ENCODE data around the gene GABRG3.

GABRG3 gene

GRCh38 chr15:27532358-27532757 lies 561.4 kb downstream of the GABRG3 start:
- DNase-seq, result no peak

- no peak for DNase-seq
Measured at GRCh38 chr15:27535445-27536129, 564.6 kb downstream of the GABRG3 start.

- peak; percentile 92 for DNase-seq
Measured at GRCh38 chr15:27538325-27538724, 567.3 kb downstream of the GABRG3 start.

GRCh38 chr15:27541581-27541980 lies 570.6 kb downstream of the GABRG3 start:
- no peak for DNase-seq

DNA sequence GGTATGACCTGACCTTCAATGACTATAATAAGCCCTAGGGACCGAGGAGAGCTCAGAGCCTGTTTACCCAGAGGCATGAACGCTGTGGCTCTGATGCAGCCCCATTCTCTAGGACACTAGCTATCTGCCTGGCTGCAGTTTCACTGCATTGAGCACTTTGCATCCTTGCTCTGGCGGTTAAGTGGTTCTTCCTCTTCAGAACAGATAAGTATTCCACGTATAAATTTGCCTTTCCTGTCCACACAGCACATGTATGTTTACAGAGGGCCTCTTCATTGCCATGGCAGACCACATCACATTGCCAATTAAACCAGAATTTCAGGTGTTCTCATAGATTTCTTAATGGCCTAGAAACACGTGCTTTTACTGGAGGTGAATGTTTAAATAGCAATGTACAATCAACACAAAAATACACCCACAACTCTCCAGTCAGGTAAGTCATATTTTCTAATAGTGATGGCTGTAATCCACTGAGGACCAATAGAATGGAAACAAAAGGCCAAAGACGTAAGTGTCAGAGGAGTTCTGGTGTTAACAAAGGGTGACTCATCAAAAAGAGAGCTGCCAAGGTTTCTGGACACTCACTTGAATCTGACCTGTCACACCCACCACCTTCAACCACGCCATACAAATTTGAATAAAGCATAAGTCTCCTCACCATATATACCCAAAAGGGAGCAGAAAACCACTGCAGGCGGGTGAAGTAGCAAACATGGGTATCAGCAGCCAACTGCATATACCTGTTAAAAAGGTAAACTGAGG lies 574.7 kb downstream of the GABRG3 start:
- no peak for DNase-seq

- no peak for DNase-seq
Measured at GRCh38 chr15:27549746-27550145, 578.8 kb downstream of the GABRG3 start.

GRCh38 chr15:27550635-27551034 lies 579.7 kb downstream of the GABRG3 start:
- no peak for DNase-seq

DNA sequence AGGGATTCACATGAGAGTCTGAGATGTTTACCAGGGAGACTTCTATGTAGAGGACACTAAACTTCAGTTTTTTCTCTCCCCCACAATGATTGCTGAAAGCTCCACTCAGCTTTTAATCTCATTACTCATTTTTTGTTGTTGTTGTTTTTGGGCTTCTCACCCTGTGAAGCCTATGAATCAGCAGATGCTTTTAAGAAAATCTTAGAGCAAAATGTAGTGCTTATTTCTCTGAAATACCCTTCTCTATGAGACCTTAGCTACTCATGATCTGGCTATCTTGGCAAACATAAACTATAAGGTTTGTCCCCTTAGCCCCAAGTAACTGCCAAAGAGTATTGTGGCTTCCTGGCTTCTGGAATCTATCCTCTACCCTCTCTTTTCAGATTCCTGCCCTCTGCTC lies 590.8 kb downstream of the GABRG3 start:
- DNase-seq, result no peak

- DNase-seq, result no peak
Measured at GRCh38 chr15:27563765-27564370, 592.9 kb downstream of the GABRG3 start.

GRCh38 chr15:27564656-27565055 lies 593.7 kb downstream of the GABRG3 start:
- no peak for DNase-seq

DNA sequence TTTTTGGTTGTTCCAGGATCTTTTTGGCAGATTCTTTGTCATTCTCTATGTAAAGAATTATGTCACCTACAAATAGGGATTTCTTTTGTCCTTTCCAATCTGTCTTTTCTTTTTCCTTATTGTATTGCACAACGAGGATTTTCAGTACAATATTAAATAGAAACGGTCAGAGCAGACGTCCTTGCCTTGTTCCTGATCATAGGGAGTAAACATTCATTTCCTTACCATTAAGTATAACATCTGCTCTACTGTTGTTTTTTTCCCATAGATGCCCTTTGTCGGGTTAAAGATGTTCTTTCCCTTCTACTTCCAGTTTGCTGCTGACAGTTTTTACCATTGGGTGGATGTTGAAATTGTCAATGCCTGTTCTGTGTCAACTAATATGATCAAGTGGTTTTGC lies 599.8 kb downstream of the GABRG3 start:
- DNase-seq, result no peak

DNA sequence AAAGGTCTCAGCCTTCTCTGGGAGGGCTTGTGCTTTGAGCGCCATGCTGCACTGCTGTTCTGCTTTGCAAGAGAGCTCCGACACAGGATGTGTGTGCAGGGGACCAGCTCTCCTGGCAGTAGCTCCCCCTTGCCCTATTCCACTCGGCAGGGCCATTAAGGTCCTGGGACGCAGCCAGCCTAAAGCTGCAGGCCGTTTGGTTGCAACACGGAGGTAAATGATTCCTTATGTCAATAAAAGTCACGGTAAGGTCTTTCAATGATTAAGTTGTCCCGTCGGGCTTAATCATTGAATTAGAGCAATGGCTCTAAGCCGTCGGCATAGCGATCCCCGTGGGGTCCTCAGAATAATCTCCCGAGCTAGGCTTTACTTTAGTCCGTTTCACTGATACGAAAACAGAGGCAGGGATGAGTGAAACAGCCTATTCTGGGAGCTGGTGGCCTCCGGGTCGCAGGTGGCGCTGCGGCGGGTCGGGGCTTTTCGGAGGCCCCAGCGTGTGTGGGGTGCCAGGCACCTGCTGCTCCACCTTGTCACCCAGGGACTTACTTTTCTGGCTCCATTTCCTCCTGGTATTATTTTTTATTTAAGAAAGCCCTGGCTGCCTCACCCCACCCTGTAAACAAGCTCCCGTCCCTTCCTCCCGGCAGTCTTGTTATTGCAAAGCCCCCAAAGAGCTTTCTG lies 603.0 kb downstream of the GABRG3 start:
- no peak for DNase-seq

DNA sequence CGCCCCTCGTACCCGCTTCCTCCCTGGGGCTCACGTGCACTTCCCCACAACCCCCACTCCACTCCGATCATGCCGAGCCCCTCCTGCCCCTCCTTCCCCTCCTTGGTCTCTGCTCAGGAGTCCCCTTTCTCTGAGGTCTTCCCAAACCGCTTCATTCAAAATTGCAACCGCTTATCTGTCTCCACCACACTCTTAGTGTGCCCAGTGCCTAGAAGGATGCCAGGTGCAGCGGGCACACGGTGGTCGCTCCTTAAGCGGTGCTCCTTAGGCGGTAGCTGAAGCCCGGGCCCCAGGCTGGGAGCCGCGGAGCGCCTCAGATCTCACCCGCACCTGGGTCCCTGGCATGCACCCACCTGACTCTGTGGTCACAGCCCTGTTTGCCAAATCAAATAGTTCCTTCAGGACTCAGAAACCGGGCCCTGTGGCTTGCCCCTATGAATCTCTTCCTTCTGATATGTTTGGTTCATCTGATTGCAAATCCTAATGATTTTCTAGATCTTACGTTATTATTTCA lies 603.6 kb downstream of the GABRG3 start:
- DNase-seq, result no peak

GRCh38 chr15:27575521-27575920 lies 604.5 kb downstream of the GABRG3 start:
- no peak for DNase-seq

GRCh38 chr15:27576576-27576975 lies 605.6 kb downstream of the GABRG3 start:
- DNase-seq, result no peak

DNA sequence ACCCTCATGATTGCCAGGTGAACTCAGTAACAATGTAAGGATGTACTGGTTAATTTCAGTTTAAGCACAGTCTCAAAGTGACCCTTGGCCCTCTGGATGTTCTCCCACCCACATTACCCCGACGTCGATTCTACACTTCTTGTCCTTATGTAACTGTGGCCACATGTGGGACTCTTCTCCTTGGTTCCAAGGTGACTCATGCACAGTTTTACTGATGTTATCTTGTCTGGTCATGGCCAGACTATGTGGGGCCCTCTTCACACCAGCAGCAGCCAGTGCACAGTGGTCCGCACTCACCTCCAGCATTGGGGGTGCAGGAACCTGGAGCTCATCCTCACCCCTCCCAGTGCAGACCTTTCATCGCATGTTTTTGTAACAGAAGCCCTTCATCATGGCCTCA lies 608.8 kb downstream of the GABRG3 start:
- no peak for DNase-seq

DNA sequence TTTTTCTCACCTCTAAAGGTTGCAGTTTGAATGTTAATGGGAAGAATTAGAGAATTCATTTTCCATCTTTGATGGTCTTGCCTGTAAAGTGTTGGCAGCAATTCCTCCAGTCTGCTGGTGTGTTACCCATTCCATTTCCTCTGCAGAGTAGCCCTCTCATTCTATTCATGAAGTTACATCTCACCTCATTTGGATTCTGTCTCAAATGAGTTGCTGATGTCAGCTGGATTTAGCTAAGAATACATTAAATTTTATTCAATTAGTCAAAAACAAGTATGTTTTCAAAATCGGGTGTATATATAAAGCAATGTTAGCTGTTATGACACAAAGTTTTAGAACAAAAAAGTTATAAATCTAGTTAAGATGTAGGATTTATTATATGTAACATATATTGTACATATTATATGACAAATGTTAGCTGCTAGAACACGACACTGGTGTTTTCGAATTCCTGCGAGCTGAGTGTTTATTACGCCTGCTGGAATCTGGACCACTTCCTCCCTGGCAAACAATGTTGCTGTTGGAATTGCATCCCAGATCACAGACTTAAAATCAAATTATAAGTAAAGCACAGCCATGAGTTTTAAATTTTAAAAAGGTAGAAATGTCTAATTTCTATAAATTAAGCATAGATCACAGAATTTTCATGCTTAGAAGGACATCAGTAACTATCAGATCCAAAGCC lies 611.9 kb downstream of the GABRG3 start:
- no peak for DNase-seq

DNA sequence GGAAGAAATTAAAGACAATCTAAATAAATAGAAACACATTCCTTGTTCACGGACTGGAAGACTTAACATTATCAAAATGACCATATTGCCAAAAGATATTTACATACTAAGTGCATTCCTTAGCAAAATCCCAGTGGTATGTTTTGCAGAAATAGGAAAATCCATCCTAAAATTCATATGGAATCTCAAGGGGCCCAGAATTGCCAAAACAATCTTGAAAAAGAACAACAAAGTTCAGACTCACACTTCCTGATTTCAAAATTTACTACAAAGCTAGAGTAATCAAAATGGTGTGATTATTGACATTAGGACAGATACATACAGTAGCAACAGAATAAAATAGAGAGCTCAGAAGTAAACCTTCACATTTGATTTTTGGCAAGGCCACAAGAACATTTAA lies 612.7 kb downstream of the GABRG3 start:
- DNase-seq, result no peak

DNA sequence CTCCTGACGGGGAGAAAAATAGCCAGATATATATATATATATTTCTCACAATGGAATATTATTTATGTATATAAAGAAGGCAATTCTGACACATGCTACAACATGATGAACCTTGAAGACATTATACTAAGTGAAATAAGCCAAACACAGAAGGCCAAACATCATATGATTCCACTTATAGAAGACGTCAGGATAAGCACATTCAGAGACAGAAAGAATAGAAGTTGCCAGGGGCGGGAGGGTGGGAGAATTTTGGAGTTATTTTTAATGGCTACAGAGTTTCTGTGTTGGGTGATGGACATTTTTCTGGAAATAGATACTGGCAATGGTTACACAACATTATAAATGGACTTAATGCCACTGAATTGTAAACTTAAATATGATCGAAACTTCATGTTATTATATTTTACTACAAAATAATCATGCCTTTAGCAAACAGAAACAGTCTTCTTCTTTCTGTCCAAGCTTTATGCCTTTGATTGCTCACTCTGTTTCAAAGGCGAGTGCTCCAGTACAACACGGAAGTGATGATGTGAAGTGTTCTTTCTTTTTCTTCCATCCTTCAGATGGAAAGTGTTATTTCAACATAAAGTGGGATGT lies 614.2 kb downstream of the GABRG3 start:
- no peak for DNase-seq

DNA sequence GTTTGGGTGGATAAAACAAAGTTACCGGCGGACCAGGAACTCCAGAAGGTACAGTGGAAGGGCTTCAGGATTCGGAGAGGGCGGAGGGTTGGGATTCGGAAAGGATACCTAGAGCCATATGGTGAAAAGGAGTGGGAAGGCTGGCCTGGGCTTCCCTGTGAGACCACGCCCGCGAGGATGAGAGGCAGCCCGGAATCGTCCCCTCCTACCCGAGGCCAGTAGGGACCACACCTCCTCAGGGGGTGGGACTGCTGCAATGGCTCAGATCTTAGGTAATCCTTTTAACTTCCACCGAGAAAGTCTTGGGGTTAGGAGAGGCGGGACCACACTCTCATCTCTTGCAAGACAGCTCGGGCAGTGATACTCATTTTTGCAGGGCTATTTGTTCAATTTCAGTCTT lies 616.8 kb downstream of the GABRG3 start:
- DNase-seq, result no peak

DNA sequence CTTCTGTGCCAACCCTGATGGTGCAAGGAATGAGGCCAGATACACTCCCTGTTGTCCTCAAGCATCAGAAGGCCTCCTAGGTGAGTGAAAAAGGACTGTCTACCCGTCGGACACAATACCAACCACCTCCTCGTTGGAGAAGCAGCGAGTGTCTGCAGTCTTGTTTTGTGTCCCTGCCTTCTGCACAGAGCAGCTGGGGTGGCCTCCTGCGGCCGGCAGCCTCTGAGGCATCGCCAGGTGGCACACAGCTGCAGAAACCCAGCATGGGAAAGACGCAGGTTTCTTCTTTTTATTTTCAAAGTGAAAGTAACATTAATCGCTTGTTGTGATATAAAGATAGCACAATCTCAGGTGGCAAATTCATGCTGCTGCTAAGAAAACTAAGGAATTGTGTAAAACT lies 618.3 kb downstream of the GABRG3 start:
- peak; percentile 77 for DNase-seq

GRCh38 chr15:27589782-27590181 lies 618.8 kb downstream of the GABRG3 start:
- DNase-seq, result no peak

Data from COR-L47 (cell line).